ENCODE data around the gene CDC42SE1. TPM values are rescaled to one million over a fixed set of nuclear protein-coding genes. Genes with fewer than 3 reads are reported as not detected.

Gene CDC42SE1
- total RNA-seq, 1 experiment from 2014 or later = 60.8 TPM

DNA sequence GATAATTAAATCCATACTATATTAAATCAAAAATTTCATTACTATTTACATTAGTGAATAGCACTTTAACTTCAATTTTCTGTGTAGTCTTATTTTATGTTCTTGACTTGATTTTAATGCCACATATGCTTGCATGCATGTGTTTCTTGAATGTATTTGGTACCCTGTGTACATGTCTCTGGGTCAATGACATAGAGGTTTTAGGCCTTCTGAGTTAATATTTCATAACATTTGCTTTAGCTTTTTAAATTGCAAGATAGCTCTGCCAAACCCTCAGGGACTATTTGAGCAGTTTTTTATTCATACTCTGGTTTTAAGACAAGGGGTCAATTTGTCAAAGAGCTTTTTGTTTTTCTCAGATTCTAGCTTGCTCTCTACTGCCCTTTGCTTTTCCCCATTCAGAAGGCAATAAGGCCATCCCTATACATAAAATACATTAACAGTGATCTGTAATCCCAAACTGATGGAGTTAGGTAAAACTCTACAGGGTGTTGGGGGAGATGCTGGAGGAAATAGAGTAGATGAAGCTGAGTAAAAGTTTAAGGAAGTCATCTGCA, 5.7 kb upstream of the CDC42SE1 start:
- ChIA-PET POLR2A (ENCODE audit: unreplicated experiment) (interaction anchor here (0.6 to 0.7 kb wide), 2 partner anchors 17 to 902 kb away, joined by 4 to 5 read pairs; no protein-coding TSS in a partner anchor), CTCF (no interaction called here)
- H3K79me2 ChIP-seq (ENCODE audit: low read length) = peaks cover 64% of the 10 kb centered on the region
- intact Hi-C loops (cut with micrococcal nuclease) = no loop called here
- no TSS peak for BruUV-seq (replicated peaks)
- ATAC-seq (no peak), DNase-seq (no peak)
- no peaks in the 10 kb centered on the region; the same call in 1 of the 2 replicates for H3K36me3 ChIP-seq (ENCODE audit: low read depth, low read length)
- TF ChIP-seq, protein P1, sequence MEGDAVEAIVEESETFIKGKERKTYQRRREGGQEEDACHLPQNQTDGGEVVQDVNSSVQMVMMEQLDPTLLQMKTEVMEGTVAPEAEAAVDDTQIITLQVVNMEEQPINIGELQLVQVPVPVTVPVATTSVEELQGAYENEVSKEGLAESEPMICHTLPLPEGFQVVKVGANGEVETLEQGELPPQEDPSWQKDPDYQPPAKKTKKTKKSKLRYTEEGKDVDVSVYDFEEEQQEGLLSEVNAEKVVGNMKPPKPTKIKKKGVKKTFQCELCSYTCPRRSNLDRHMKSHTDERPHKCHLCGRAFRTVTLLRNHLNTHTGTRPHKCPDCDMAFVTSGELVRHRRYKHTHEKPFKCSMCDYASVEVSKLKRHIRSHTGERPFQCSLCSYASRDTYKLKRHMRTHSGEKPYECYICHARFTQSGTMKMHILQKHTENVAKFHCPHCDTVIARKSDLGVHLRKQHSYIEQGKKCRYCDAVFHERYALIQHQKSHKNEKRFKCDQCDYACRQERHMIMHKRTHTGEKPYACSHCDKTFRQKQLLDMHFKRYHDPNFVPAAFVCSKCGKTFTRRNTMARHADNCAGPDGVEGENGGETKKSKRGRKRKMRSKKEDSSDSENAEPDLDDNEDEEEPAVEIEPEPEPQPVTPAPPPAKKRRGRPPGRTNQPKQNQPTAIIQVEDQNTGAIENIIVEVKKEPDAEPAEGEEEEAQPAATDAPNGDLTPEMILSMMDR (conservative IDR thresholded peaks at IDR 0.05; ENCODE audit: low read depth, low read length) = no peak
- TF ChIP-seq EZH2 (IDR thresholded peaks at IDR 0.05; ENCODE audit: low read length, unreplicated experiment) = no peak
- TF ChIP-seq EZH2phosphoT487 (IDR thresholded peaks at IDR 0.05; ENCODE audit: borderline replicate concordance, low read length) = no peak
- H3K27ac ChIP-seq (ENCODE audit: low read length) = no peak overlapping the region
- peaks cover 16% of the 10 kb centered on the region for H3F3A ChIP-seq (ENCODE audit: low read length, unreplicated experiment)
- no peaks in the 10 kb centered on the region for H3K27me3 ChIP-seq (ENCODE audit: low read length)
- peaks cover 32% of the 10 kb centered on the region for H3K4me1 ChIP-seq (ENCODE audit: insufficient read depth, low read length)
- H3K9ac ChIP-seq (ENCODE audit: low read length) = no peak overlapping the region
- no peak overlapping the region for H3K4me3 ChIP-seq (ENCODE audit: low read length)
- no peak overlapping the region for H3K4me2 ChIP-seq (ENCODE audit: low read length)
- no peaks in the 10 kb centered on the region for H3K9me2 ChIP-seq (replicated peaks; ENCODE audit: low read length)
- H4K20me1 ChIP-seq (ENCODE audit: low read length) = no peaks in the 10 kb centered on the region
- no peaks in the 10 kb centered on the region for H3K9me3 ChIP-seq (ENCODE audit: low read length)
- no peak overlapping the region for H2AFZ ChIP-seq (ENCODE audit: low read length)

DNA sequence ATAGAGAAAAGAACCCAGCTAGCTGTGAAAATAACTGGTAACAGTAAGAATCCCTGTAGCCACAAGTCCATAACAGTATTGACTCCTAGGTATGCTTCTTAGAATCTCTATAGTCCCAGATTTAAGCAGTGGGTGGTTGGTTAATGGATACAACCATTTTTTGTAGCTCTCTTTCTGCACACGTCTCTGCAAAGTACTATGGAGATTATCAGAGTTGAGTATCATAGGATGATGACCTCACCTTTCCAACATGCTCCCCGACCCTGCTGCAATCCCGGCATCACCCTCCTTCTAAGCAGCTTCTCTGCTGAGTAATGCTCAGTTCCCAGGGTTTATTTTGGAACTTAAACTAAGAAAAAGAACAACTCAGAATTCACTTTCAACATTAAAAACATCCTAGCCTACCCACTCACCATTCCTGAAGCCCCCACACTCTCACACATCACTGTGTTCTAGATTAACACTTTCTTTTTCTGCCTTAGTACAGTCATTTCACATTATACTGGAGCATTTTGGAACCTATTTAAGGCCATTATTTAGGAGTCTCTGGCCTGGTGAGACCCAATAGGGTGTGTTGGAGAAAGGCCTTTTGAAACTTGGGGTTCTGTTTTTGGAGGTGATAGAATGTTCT, 3.4 kb upstream of the CDC42SE1 start:
- DNase-seq = peak; percentile 53
- Histone ChIP-seq H3K9me2 (replicated peaks; ENCODE audit: low read length) (no peaks in the 10 kb centered on the region), H3K4me3 (ENCODE audit: low read length) (peak overlapping the region; percentile 99), H3K4me2 (ENCODE audit: low read length) (peak overlapping the region; percentile 100), H3K79me2 (ENCODE audit: low read length) (peaks cover 87% of the 10 kb centered on the region), H3K9me3 (ENCODE audit: low read length) (no peaks in the 10 kb centered on the region), H3K36me3 (ENCODE audit: low read depth, low read length) (no peaks in the 10 kb centered on the region; the same call in 1 of the 2 replicates), H2AFZ (ENCODE audit: low read length) (peak overlapping the region; percentile 24; the same call in 1 of the 2 replicates), H3K27me3 (ENCODE audit: low read length) (no peaks in the 10 kb centered on the region), H3F3A (ENCODE audit: low read length, unreplicated experiment) (no peaks in the 10 kb centered on the region), H3K4me1 (ENCODE audit: insufficient read depth, low read length) (peaks cover 25% of the 10 kb centered on the region), H4K20me1 (ENCODE audit: low read length) (peaks cover 7% of the 10 kb centered on the region; the same call in 1 of the 2 replicates), H3K27ac (ENCODE audit: low read length) (peak overlapping the region; percentile 34), H3K9ac (ENCODE audit: low read length) (peak overlapping the region; percentile 31; the same call in 1 of the 2 replicates)
- TF ChIP-seq, protein P1 (conservative IDR thresholded peaks at IDR 0.05; ENCODE audit: low read depth, low read length) = no peak
- TF ChIP-seq EZH2 (IDR thresholded peaks at IDR 0.05; ENCODE audit: low read length, unreplicated experiment) = no peak
- no peak for TF ChIP-seq EZH2phosphoT487 (IDR thresholded peaks at IDR 0.05; ENCODE audit: borderline replicate concordance, low read length)
- POLR2A ChIA-PET (ENCODE audit: unreplicated experiment) = interaction anchor here (0.5 to 0.6 kb wide), 2 partner anchors 484 to 523 kb away, joined by 5 to 20 read pairs; no protein-coding TSS in a partner anchor
- no peak for ATAC-seq
- no TSS peak for BruUV-seq (replicated peaks)
- intact Hi-C loops (cut with micrococcal nuclease) = no loop called here
- CTCF ChIA-PET = no interaction called here

GRCh38 chr1:151061704-151062103, 2.3 kb upstream of the CDC42SE1 start:
- H3K9me2 ChIP-seq (replicated peaks; ENCODE audit: low read length) = no peaks in the 10 kb centered on the region
- H3K79me2 ChIP-seq (ENCODE audit: low read length) = peaks cover 95% of the 10 kb centered on the region
- ATAC-seq (no peak), DNase-seq (no peak)
- peaks cover 35% of the 10 kb centered on the region for H3K4me1 ChIP-seq (ENCODE audit: insufficient read depth, low read length)
- peak overlapping the region; percentile 99 for H3K4me3 ChIP-seq (ENCODE audit: low read length)
- BruUV-seq (replicated peaks) = no TSS peak
- peak overlapping the region; percentile 77 for H3K27ac ChIP-seq (ENCODE audit: low read length)
- ChIA-PET POLR2A (ENCODE audit: unreplicated experiment) (no interaction called here), CTCF (no interaction called here)
- peaks cover under 1% of the 10 kb centered on the region; the same call in 1 of the 2 replicates for H3K36me3 ChIP-seq (ENCODE audit: low read depth, low read length)
- H2AFZ ChIP-seq (ENCODE audit: low read length) = no peak overlapping the region
- peak overlapping the region; percentile 100 for H3K4me2 ChIP-seq (ENCODE audit: low read length)
- H3K9ac ChIP-seq (ENCODE audit: low read length) = peak overlapping the region; percentile 94
- no peaks in the 10 kb centered on the region for H3F3A ChIP-seq (ENCODE audit: low read length, unreplicated experiment)
- peaks cover 16% of the 10 kb centered on the region; the same call in 1 of the 2 replicates for H4K20me1 ChIP-seq (ENCODE audit: low read length)
- no peak for TF ChIP-seq EZH2phosphoT487 (IDR thresholded peaks at IDR 0.05; ENCODE audit: borderline replicate concordance, low read length)
- TF ChIP-seq EZH2 (IDR thresholded peaks at IDR 0.05; ENCODE audit: low read length, unreplicated experiment) = no peak
- TF ChIP-seq, protein P1 (conservative IDR thresholded peaks at IDR 0.05; ENCODE audit: low read depth, low read length) = no peak
- H3K27me3 ChIP-seq (ENCODE audit: low read length) = no peaks in the 10 kb centered on the region
- intact Hi-C loops (cut with micrococcal nuclease) = no loop called here
- H3K9me3 ChIP-seq (ENCODE audit: low read length) = no peaks in the 10 kb centered on the region
